NCI-H2107 treated with DMSO at 0.1 percent for 48 hours (cell line): ENCODE data around the gene IQCE.
A peak's percentile ranks its signal among the peaks of the same experiment; 100 is the strongest.

ENCODE experiments used
- DNase-seq: peaks from one replicate; lab custom pipeline; 2025; ENCODE audit not compliant: unreplicated experiment; lab: John Stamatoyannopoulos, UW

The IQCE gene

GRCh38 chr7:2613098-2613930 lies 54.5 kb downstream of the IQCE start:
- peak; percentile 94 for DNase-seq

- peak; percentile 84 for DNase-seq
Measured at GRCh38 chr7:2613931-2614600, 55.3 kb downstream of the IQCE start.

- peak; percentile 84 for DNase-seq
Measured at GRCh38 chr7:2614631-2615330, 56.0 kb downstream of the IQCE start.

- no peak for DNase-seq
Measured at GRCh38 chr7:2616387-2617324, 57.9 kb downstream of the IQCE start.

GRCh38 chr7:2617325-2617905 lies 58.6 kb downstream of the IQCE start:
- DNase-seq = no peak

GRCh38 chr7:2619116-2619515 lies 60.3 kb downstream of the IQCE start:
- no peak for DNase-seq

- DNase-seq = no peak
Measured at GRCh38 chr7:2621061-2621828, 62.5 kb downstream of the IQCE start.

- no peak for DNase-seq
Measured at GRCh38 chr7:2621948-2622640, 63.3 kb downstream of the IQCE start.

- no peak for DNase-seq
Measured at GRCh38 chr7:2622869-2623697, 64.3 kb downstream of the IQCE start.

GRCh38 chr7:2623698-2624014 lies 64.9 kb downstream of the IQCE start:
- DNase-seq = no peak

GRCh38 chr7:2624293-2624886 lies 65.6 kb downstream of the IQCE start:
- DNase-seq = no peak

GRCh38 chr7:2626498-2627117 lies 67.8 kb downstream of the IQCE start:
- DNase-seq = no peak

GRCh38 chr7:2627258-2628129 lies 68.7 kb downstream of the IQCE start:
- DNase-seq = no peak

GRCh38 chr7:2628130-2628482 lies 69.3 kb downstream of the IQCE start:
- DNase-seq = no peak

GRCh38 chr7:2628891-2629290 lies 70.1 kb downstream of the IQCE start:
- no peak for DNase-seq
